IPS-18a (cell line): Measurements from ENCODE around the gene SNX8.

Experiments
- H3K27ac ChIP-seq: one replicate; pipeline ENCODE4 v1.5.1; 2013; ENCODE audit warnings: low read length
- H3K27me3 ChIP-seq: one replicate; pipeline ENCODE4 v1.6.1; 2013; ENCODE audit warnings: mild to moderate bottlenecking, low read length; ENCODE audit not compliant: control insufficient read depth, insufficient read depth
- H3K36me3 ChIP-seq: one replicate; pipeline ENCODE4 v1.6.1; 2013; ENCODE audit warnings: low read depth, low read length; ENCODE audit not compliant: control insufficient read depth
- H3K4me1 ChIP-seq: one replicate; pipeline ENCODE4 v1.6.1; 2013; ENCODE audit warnings: low read depth, low read length; ENCODE audit not compliant: control insufficient read depth
- H3K4me3 ChIP-seq: one replicate; pipeline ENCODE4 v1.5.1; 2013; ENCODE audit warnings: low read length
- H3K9ac ChIP-seq: one replicate; pipeline ENCODE4 v1.6.1; 2013; ENCODE audit warnings: mild to moderate bottlenecking, low read length, moderate library complexity
- H3K9me3 ChIP-seq: one replicate; pipeline ENCODE4 v1.6.1; 2013; ENCODE audit warnings: low read depth, low read length; ENCODE audit not compliant: control insufficient read depth

SNX8 gene

GRCh38 chr7:2287745-2288144, 26.5 kb downstream of the SNX8 start:
- no peaks in the 10 kb centered on the region for H3K9me3 ChIP-seq
- H3K4me1 ChIP-seq, result no peaks in the 10 kb centered on the region
- no peak overlapping the region for H3K9ac ChIP-seq
- no peak overlapping the region for H3K27ac ChIP-seq
- H3K4me3 ChIP-seq, result no peak overlapping the region
- no peaks in the 10 kb centered on the region for H3K27me3 ChIP-seq
- H3K36me3 ChIP-seq, result no peaks in the 10 kb centered on the region

GRCh38 chr7:2283074-2283473, 31.2 kb downstream of the SNX8 start:
- no peak overlapping the region for H3K4me3 ChIP-seq
- no peak overlapping the region for H3K9ac ChIP-seq
- no peaks in the 10 kb centered on the region for H3K27me3 ChIP-seq
- no peaks in the 10 kb centered on the region for H3K9me3 ChIP-seq
- no peaks in the 10 kb centered on the region for H3K4me1 ChIP-seq
- no peaks in the 10 kb centered on the region for H3K36me3 ChIP-seq
- no peak overlapping the region for H3K27ac ChIP-seq

GRCh38 chr7:2282185-2282751, 32.0 kb downstream of the SNX8 start:
- Histone ChIP-seq H3K9ac (no peak overlapping the region), H3K27ac (no peak overlapping the region)

GRCh38 chr7:2281541-2281940, 32.7 kb downstream of the SNX8 start:
- H3K27me3 ChIP-seq, result no peaks in the 10 kb centered on the region
- H3K9ac ChIP-seq, result no peak overlapping the region
- no peak overlapping the region for H3K4me3 ChIP-seq
- H3K27ac ChIP-seq, result no peak overlapping the region
- H3K9me3 ChIP-seq, result no peaks in the 10 kb centered on the region
- no peaks in the 10 kb centered on the region for H3K4me1 ChIP-seq
- H3K36me3 ChIP-seq, result no peaks in the 10 kb centered on the region

More at GRCh38 chr7:2282185-2282751, 32.0 kb downstream of the SNX8 start:
- no peaks in the 10 kb centered on the region for H3K27me3 ChIP-seq
- no peak overlapping the region for H3K4me3 ChIP-seq
- H3K4me1 ChIP-seq, result no peaks in the 10 kb centered on the region
- no peaks in the 10 kb centered on the region for H3K9me3 ChIP-seq
- H3K36me3 ChIP-seq, result no peaks in the 10 kb centered on the region

GRCh38 chr7:2280424-2280823, 33.8 kb downstream of the SNX8 start:
- Histone ChIP-seq H3K9me3 (no peaks in the 10 kb centered on the region), H3K27me3 (no peaks in the 10 kb centered on the region), H3K4me3 (no peak overlapping the region), H3K36me3 (no peaks in the 10 kb centered on the region), H3K4me1 (no peaks in the 10 kb centered on the region), H3K27ac (no peak overlapping the region), H3K9ac (no peak overlapping the region)

GRCh38 chr7:2279896-2280295, 34.3 kb downstream of the SNX8 start:
- H3K4me1 ChIP-seq, result no peaks in the 10 kb centered on the region
- H3K36me3 ChIP-seq, result no peaks in the 10 kb centered on the region
- no peaks in the 10 kb centered on the region for H3K27me3 ChIP-seq
- H3K27ac ChIP-seq, result no peak overlapping the region
- no peaks in the 10 kb centered on the region for H3K9me3 ChIP-seq
- H3K9ac ChIP-seq, result no peak overlapping the region
- H3K4me3 ChIP-seq, result no peak overlapping the region

GRCh38 chr7:2278026-2278425, 36.2 kb downstream of the SNX8 start:
- Histone ChIP-seq H3K4me3 (no peak overlapping the region), H3K9me3 (no peaks in the 10 kb centered on the region), H3K9ac (no peak overlapping the region), H3K27ac (no peak overlapping the region), H3K27me3 (no peaks in the 10 kb centered on the region), H3K4me1 (no peaks in the 10 kb centered on the region), H3K36me3 (no peaks in the 10 kb centered on the region)

GRCh38 chr7:2276107-2276506, 38.1 kb downstream of the SNX8 start:
- no peaks in the 10 kb centered on the region for H3K36me3 ChIP-seq
- no peaks in the 10 kb centered on the region for H3K9me3 ChIP-seq
- H3K27me3 ChIP-seq, result no peaks in the 10 kb centered on the region
- no peak overlapping the region for H3K27ac ChIP-seq
- no peak overlapping the region for H3K4me3 ChIP-seq
- no peak overlapping the region for H3K9ac ChIP-seq
- H3K4me1 ChIP-seq, result no peaks in the 10 kb centered on the region

GRCh38 chr7:2275101-2275500, 39.1 kb downstream of the SNX8 start:
- no peak overlapping the region for H3K4me3 ChIP-seq
- H3K27ac ChIP-seq, result no peak overlapping the region
- no peaks in the 10 kb centered on the region for H3K9me3 ChIP-seq
- no peaks in the 10 kb centered on the region for H3K36me3 ChIP-seq
- no peaks in the 10 kb centered on the region for H3K27me3 ChIP-seq
- H3K4me1 ChIP-seq, result no peaks in the 10 kb centered on the region
- H3K9ac ChIP-seq, result no peak overlapping the region

GRCh38 chr7:2274666-2275065, 39.6 kb downstream of the SNX8 start:
- Histone ChIP-seq H3K27ac (no peak overlapping the region), H3K36me3 (no peaks in the 10 kb centered on the region), H3K9me3 (no peaks in the 10 kb centered on the region), H3K9ac (no peak overlapping the region), H3K4me3 (no peak overlapping the region), H3K27me3 (no peaks in the 10 kb centered on the region), H3K4me1 (peaks cover 3% of the 10 kb centered on the region)

- no peak overlapping the region for H3K9ac ChIP-seq
- H3K9me3 ChIP-seq, result no peaks in the 10 kb centered on the region
- H3K36me3 ChIP-seq, result no peaks in the 10 kb centered on the region
- H3K4me3 ChIP-seq, result no peak overlapping the region
- no peak overlapping the region for H3K27ac ChIP-seq
- peaks cover 3% of the 10 kb centered on the region for H3K4me1 ChIP-seq
- no peaks in the 10 kb centered on the region for H3K27me3 ChIP-seq
Measured at GRCh38 chr7:2273866-2274265, 40.4 kb downstream of the SNX8 start.

GRCh38 chr7:2272031-2272430, 42.2 kb downstream of the SNX8 start:
- no peak overlapping the region for H3K9ac ChIP-seq
- H3K27me3 ChIP-seq, result no peaks in the 10 kb centered on the region
- H3K27ac ChIP-seq, result no peak overlapping the region
- no peaks in the 10 kb centered on the region for H3K36me3 ChIP-seq
- H3K9me3 ChIP-seq, result no peaks in the 10 kb centered on the region
- no peak overlapping the region for H3K4me3 ChIP-seq
- peaks cover 3% of the 10 kb centered on the region for H3K4me1 ChIP-seq
